ENCODE results near the gene KCTD2. TPM values are rescaled to one million over a fixed set of nuclear protein-coding genes. Genes with fewer than 3 reads are reported as not detected.

KCTD2 gene
- total and polyA plus RNA-seq, 9 of the 15 experiments (the other 6 are each of a cell fraction or from before 2014, with no cell fraction given) = 1.7 to 32.9 (median 15.8) TPM

DNA sequence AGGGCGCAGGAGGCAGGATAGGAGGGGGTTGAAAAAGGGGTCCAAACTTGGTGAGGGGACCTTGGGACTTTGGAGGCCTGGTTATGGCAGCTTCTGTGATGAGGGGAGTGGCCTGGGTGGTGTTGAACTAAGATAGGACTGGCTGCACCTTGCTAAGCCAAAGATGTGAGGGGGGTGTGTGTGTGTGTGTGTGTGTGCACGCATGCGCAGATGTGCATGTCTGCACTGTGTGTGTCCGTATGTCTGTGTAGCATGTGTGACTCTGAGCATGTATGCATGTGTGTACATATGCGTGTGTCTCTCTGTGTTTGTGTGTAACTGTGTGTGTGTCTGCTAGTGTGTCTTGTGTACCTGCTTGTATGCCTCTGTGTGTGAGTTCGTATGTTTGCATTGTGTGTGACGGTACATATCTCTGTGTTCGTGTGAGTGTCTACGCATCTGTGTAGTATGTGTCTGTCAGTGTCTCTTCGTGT is 44.9 kb downstream of the KCTD2 start (continued):
- TF ChIP-seq, protein P1, sequence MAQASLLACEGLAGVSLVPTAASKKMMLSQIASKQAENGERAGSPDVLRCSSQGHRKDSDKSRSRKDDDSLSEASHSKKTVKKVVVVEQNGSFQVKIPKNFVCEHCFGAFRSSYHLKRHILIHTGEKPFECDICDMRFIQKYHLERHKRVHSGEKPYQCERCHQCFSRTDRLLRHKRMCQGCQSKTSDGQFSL (CRISPR knock-in tag; IDR thresholded peaks at IDR 0.05) = peak; percentile 89
- TF ChIP-seq, protein P1 (tag; IDR thresholded peaks at IDR 0.05) = no peak
- TF ChIP-seq DDX20 (tag; IDR thresholded peaks at IDR 0.05; ENCODE audit: low read depth) (no peak), NFATC3 (IDR thresholded peaks at IDR 0.05) (no peak), ZNF699 (CRISPR knock-in tag; IDR thresholded peaks at IDR 0.05; ENCODE audit: insufficient replicate concordance) (no peak), ZBTB1 (CRISPR knock-in tag; IDR thresholded peaks at IDR 0.05; ENCODE audit: borderline replicate concordance, low read depth) (no peak), MCM7 (IDR thresholded peaks at IDR 0.05) (peak in 1 of 2 experiments; percentile 83; a peak in 1 of 4 replicates), TEAD4 (IDR thresholded peaks at IDR 0.05; ENCODE audit: low read length) (0 out of 2 replicates have a peak, but pooled peaks have one; percentile 13), TEAD4 (CRISPR knock-in tag; IDR thresholded peaks at IDR 0.05; ENCODE audit: borderline replicate concordance) (no peak), PCBP2 (IDR thresholded peaks at IDR 0.05; ENCODE audit: low read depth, low read length, poor library complexity, severe bottlenecking) (no peak), PPARD (CRISPR knock-in tag; IDR thresholded peaks at IDR 0.05) (no peak), KAT7 (CRISPR knock-in tag; IDR thresholded peaks at IDR 0.05; ENCODE audit: borderline replicate concordance) (peak; percentile 8; the same call in 1 of the 2 replicates), FOXM1 (IDR thresholded peaks at IDR 0.05; ENCODE audit: low read depth) (no peak), FOXM1 (CRISPR knock-in tag; IDR thresholded peaks at IDR 0.05; ENCODE audit: low read depth) (no peak)
- TF ChIP-seq, protein P2, sequence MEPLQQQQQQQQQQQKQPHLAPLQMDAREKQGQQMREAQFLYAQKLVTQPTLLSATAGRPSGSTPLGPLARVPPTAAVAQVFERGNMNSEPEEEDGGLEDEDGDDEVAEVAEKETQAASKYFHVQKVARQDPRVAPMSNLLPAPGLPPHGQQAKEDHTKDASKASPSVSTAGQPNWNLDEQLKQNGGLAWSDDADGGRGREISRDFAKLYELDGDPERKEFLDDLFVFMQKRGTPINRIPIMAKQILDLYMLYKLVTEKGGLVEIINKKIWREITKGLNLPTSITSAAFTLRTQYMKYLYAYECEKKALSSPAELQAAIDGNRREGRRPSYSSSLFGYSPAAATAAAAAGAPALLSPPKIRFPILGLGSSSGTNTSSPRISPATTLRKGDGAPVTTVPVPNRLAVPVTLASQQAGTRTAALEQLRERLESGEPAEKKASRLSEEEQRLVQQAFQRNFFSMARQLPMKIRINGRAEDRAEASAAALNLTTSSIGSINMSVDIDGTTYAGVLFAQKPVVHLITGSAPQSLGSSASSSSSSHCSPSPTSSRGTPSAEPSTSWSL (CRISPR knock-in tag; IDR thresholded peaks at IDR 0.05; ENCODE audit: borderline replicate concordance) = no peak
- TF ChIP-seq, protein P3, sequence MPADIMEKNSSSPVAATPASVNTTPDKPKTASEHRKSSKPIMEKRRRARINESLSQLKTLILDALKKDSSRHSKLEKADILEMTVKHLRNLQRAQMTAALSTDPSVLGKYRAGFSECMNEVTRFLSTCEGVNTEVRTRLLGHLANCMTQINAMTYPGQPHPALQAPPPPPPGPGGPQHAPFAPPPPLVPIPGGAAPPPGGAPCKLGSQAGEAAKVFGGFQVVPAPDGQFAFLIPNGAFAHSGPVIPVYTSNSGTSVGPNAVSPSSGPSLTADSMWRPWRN (IDR thresholded peaks at IDR 0.05; ENCODE audit: low read depth) = no peak
- TF ChIP-seq, protein P4, sequence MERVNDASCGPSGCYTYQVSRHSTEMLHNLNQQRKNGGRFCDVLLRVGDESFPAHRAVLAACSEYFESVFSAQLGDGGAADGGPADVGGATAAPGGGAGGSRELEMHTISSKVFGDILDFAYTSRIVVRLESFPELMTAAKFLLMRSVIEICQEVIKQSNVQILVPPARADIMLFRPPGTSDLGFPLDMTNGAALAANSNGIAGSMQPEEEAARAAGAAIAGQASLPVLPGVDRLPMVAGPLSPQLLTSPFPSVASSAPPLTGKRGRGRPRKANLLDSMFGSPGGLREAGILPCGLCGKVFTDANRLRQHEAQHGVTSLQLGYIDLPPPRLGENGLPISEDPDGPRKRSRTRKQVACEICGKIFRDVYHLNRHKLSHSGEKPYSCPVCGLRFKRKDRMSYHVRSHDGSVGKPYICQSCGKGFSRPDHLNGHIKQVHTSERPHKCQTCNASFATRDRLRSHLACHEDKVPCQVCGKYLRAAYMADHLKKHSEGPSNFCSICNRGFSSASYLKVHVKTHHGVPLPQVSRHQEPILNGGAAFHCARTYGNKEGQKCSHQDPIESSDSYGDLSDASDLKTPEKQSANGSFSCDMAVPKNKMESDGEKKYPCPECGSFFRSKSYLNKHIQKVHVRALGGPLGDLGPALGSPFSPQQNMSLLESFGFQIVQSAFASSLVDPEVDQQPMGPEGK (CRISPR knock-in tag; IDR thresholded peaks at IDR 0.05; ENCODE audit: borderline replicate concordance) = no peak
- TF ChIP-seq, protein P5, sequence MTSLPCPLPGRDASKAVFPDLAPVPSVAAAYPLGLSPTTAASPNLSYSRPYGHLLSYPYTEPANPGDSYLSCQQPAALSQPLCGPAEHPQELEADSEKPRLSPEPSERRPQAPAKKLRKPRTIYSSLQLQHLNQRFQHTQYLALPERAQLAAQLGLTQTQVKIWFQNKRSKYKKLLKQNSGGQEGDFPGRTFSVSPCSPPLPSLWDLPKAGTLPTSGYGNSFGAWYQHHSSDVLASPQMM (CRISPR knock-in tag; IDR thresholded peaks at IDR 0.05) = no peak
- TF ChIP-seq, protein P6, sequence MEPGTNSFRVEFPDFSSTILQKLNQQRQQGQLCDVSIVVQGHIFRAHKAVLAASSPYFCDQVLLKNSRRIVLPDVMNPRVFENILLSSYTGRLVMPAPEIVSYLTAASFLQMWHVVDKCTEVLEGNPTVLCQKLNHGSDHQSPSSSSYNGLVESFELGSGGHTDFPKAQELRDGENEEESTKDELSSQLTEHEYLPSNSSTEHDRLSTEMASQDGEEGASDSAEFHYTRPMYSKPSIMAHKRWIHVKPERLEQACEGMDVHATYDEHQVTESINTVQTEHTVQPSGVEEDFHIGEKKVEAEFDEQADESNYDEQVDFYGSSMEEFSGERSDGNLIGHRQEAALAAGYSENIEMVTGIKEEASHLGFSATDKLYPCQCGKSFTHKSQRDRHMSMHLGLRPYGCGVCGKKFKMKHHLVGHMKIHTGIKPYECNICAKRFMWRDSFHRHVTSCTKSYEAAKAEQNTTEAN (CRISPR knock-in tag; IDR thresholded peaks at IDR 0.05) = no peak
- TF ChIP-seq, protein P7, sequence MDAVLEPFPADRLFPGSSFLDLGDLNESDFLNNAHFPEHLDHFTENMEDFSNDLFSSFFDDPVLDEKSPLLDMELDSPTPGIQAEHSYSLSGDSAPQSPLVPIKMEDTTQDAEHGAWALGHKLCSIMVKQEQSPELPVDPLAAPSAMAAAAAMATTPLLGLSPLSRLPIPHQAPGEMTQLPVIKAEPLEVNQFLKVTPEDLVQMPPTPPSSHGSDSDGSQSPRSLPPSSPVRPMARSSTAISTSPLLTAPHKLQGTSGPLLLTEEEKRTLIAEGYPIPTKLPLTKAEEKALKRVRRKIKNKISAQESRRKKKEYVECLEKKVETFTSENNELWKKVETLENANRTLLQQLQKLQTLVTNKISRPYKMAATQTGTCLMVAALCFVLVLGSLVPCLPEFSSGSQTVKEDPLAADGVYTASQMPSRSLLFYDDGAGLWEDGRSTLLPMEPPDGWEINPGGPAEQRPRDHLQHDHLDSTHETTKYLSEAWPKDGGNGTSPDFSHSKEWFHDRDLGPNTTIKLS (IDR thresholded peaks at IDR 0.05; ENCODE audit: borderline replicate concordance, low read depth) = no peak
